HS-27A (cell line): ENCODE results near the gene HASPIN.

Experiments used
- DNase-seq: peaks from one replicate; pipeline ENCODE4 v3.0.0-alpha.2; 2012; ENCODE audit warnings: low read depth, missing footprints

HASPIN gene

DNA sequence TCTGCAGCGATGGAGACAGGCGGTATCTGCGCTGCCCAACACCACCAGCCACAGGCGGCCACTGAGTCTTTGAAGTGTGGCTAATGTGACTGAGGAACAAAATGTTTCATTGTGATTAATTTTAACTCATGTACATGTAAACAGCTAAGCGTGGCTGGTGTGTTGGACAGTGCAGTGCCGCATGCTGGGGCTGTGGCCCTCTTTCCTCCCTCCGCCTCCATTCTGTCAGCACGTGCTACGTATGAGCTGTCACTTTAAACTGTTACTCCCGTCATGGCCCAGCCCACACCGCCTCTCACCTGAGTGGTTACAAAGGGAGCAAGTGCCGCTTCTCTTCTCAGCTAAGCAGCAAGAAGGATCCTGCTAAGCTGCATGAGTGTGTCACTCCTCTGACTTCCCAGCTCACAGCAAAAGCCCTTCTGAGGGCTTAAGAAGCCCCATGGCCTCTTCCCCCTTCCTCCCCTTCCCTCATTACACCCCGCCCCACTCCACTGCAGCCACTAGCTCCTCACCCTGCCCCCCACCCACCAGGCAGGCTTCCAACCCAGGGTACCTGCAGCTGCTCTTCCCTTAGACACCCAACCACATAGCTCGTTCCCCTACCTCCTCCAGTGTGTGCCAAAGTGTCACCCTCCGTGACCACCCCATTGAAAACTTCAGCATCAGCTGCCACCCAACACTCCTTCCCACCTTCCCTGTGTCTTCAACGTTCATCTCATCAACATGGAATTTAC is 15.0 kb downstream of the HASPIN start:
- no peak for DNase-seq

- DNase-seq, result no peak
Measured at GRCh38 chr17:3739422-3740124, 15.9 kb downstream of the HASPIN start.

DNA sequence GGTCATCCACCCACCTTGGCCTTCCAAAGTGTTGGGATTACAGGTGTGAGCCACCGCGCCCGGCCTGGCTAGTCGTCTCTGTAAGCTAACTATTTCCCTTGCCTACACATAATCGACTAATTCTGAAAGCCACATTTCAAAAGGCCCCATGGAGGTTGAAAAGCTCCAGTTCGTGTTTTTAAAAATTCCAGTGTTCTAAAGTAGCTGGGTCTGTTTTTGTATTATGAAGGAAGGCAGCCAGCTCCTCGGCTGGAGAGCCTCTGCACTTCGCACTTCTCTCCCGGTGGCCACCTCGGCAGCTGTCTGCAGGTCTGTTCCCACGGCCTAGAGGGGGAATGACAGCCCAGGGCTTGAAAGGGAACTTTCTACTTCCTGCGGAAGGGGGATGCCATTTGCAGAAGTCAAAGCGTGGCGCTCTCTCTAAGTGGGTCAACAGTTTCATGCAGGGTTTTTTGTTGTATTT is 16.9 kb downstream of the HASPIN start:
- no peak for DNase-seq

- DNase-seq, result no peak
Measured at GRCh38 chr17:3744014-3744413, 20.3 kb downstream of the HASPIN start.

GRCh38 chr17:3745071-3745470 is 21.4 kb downstream of the HASPIN start:
- DNase-seq, result no peak

GRCh38 chr17:3747805-3748204 is 24.1 kb downstream of the HASPIN start:
- DNase-seq, result no peak

GRCh38 chr17:3748576-3748975 is 24.9 kb downstream of the HASPIN start:
- no peak for DNase-seq

DNA sequence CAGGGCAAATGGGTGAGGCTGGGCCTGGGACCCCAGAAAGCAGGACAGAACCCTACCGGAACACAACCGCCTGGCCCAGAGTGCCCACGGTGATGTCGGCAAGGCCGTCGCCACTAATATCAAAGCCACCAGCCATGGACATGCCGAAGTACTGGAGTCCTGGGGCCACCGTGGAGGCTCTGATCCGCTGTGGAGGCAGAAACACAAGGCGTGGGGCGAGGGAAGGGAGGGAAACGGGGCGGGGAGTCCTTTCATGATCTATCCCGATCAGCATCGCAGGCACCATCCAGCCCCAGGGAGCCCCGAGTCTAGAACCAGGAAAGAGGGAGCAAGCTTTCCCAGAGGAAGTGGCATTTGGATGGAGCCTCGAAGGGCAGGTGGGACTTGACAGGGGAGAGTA is 26.6 kb downstream of the HASPIN start:
- no peak for DNase-seq

DNA sequence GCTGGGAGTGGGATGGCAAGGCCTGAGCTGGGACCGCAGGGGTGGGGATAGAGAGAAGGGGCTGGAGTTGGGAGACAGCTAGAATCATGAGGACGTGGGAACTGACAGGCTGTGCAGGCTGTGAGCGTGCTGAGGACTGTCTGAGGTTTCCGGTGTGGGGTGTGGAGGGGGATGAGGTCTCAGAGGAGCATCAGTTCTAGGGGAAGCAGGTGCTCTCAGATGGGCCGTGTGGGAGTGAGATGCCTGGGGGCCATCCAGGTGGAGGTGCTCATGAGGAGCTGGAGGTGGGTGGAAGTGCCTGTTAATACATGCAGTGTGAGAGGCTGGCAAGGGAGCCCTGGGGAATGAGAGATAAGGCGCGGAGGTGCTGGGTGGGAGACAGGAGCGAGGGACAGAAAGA is 27.2 kb downstream of the HASPIN start:
- no peak for DNase-seq

DNA sequence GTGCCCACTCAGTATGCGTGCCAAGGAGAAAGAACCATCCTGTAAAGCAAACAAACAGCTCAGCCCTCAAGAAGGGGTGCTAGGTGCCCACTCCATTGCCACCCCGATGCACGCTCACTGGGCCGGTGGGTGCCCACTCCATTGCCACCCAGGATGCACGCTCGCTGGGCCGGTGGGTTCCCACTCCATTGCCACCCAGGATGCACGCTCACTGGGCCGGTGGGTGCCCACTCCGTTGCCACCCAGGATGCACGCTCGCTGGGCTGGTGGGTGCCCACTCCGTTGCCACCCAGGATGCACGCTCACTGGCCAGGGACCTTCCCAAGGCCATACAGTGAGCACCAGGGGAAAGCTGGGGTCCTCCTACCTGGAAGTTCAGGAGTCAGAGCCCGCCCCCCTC is 28.1 kb downstream of the HASPIN start:
- DNase-seq, result no peak

DNA sequence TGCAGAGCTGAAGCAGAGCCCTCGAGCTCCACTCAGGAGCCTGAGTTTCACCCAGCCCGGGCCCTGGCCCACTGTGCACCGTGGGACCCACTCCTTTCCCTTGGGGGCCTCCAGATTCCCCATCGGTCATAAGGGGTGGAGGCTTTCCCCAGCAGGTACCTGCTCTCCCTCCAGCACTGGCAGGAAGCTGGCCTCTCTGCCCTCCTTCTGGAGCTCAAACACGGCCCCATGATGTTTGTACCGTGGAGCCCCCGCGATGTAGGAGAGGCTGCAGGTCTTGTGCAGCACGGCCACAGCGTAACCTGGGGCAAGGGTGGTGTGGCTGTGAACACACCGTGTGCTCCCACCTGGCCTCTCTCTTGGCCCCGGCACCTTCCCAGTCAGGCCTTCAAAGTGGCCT is 29.9 kb downstream of the HASPIN start:
- DNase-seq, result no peak

DNA sequence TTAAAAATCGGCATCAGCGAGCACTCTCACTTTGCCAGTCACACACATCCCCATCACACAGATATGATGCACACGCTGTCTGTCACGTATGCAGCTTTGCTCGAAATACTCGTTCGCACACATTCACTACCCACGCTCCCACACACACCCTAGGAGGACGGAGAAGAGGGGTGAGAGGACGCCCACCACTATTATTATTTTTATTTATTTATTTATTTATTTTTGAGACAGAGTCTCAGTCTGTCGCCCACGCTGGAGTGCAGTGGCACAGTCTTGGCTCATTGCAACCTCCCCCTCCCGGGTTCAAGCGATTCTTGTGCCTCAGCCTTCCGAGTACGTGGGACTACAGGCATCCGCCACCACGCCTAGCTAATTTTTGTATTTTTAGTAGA is 30.4 kb downstream of the HASPIN start:
- no peak for DNase-seq

- DNase-seq, result no peak
Measured at GRCh38 chr17:3754458-3755334, 31.0 kb downstream of the HASPIN start.

- no peak for DNase-seq
Measured at GRCh38 chr17:3755335-3756030, 31.8 kb downstream of the HASPIN start.

GRCh38 chr17:3759597-3760216 is 36.0 kb downstream of the HASPIN start:
- DNase-seq, result no peak

- no peak for DNase-seq
Measured at GRCh38 chr17:3761036-3761917, 37.6 kb downstream of the HASPIN start.

- DNase-seq, result no peak
Measured at GRCh38 chr17:3761918-3762380, 38.2 kb downstream of the HASPIN start.

DNA sequence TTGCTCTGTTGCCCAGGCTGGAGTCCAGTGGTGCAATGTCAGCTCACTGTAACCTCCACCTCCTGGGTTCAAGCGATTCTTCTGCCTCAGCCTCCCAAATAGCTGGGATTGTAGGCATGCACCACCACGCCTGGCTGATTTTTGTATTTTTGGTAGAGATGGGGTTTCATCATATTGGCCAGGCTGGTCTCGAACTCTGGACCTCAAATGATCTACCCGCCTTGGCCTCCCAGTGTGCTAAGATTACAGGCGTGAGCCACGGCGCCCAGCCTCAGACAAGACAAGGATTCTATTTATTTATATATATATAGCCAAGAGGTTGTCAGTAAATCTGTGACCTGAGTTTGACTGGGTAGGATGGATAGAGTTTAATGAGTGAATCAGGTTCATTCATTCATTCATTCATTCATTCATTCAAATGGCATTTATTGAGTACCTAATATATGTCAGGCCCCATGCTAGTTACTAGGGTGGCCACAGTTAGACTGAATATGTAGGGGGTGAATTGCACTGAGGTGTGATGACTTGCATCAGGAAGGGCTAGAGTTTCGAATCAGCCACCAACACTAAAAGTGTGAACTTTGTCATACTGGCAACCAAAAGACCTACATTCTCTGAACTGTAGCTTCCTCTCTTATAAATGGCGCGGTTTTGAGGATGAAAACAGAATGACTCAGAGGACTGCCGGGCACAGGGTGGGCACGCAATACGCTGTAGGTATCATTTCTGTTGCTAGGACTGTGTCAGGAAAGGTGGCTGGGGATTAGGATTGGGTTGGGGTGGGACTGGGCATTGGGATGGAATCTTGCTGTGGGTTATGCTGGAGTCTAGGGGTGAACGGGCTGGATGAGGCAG is 39.4 kb downstream of the HASPIN start:
- no peak for DNase-seq

DNA sequence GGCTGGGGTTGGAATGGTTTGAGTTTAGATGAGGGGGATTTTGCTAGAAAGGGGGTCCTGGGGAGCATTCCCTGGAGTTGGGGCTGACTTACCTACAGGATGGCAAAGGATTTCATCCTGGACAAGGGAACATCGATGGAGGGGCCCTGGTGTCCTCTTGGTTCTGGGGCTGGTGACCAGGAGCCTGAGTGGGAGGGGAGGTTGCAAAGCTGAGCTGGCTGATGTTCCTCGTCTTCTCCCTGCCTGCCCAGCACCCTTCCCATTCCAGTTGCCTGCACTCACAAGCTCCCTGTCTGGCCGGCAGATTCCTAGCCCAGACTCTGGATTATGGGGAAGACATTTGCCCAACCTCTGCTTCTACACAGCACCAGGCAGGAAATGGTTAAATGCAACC is 40.1 kb downstream of the HASPIN start:
- DNase-seq, result no peak

GRCh38 chr17:3765981-3766380 is 42.3 kb downstream of the HASPIN start:
- no peak for DNase-seq
